Stimulated activated CD4-positive, alpha-beta T cell treated with anti-CD3 and anti-CD28 coated beads, Interleukin-2, amount 100 ng/mL, for 24 hours (primary cell): Measurements from ENCODE around the gene GPHA2.

Experiments
- DNase-seq, 2 donors: peaks; one replicate each; pipeline ENCODE4 v3.0.0-alpha.2; 2020

GPHA2 gene

DNA sequence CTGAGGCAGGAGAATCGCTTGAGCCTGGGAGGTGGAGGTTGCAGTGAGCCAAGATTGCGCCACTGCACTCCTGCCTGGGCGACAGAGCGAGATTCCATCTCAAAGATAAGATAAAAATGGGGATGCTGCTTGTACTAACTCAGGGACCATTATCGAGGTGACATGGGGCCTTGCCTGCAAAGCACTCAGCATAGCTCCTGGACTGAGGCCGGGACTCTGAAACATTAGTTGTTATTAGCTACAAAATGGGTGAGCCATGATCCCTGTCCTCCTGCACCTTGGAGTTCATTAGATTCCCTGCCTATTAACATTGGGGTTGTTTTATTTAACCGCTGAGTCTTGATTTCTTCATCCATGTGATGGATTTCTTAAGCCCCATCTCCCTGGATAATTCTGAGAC lies 6.1 kb downstream of the GPHA2 start:
- no peak for DNase-seq

GRCh38 chr11:64928957-64929356 lies 6.7 kb downstream of the GPHA2 start:
- DNase-seq: no peak

DNA sequence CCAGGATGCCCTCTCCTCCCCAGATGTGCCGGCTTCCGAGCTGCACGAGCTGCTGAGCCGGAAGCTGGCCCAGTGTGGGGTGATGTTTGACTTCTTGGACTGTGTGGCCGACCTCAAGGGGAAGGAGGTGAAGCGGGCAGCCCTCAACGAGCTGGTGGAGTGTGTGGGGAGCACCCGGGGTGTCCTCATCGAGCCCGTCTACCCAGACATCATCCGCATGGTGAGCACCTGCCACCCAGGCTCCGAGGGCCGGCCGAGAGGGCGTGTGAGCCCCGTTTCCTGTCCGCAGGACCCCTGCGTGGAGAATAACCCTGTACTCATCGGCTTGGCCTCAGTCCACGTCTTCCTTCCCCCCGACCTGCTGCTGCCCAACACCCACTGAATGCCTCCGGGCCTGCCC lies 9.0 kb downstream of the GPHA2 start:
- DNase-seq: no peak

- DNase-seq: no peak
Measured at GRCh38 chr11:64925536-64926436, 9.9 kb downstream of the GPHA2 start.

GRCh38 chr11:64924910-64925284 lies 10.8 kb downstream of the GPHA2 start:
- no peak for DNase-seq

DNA sequence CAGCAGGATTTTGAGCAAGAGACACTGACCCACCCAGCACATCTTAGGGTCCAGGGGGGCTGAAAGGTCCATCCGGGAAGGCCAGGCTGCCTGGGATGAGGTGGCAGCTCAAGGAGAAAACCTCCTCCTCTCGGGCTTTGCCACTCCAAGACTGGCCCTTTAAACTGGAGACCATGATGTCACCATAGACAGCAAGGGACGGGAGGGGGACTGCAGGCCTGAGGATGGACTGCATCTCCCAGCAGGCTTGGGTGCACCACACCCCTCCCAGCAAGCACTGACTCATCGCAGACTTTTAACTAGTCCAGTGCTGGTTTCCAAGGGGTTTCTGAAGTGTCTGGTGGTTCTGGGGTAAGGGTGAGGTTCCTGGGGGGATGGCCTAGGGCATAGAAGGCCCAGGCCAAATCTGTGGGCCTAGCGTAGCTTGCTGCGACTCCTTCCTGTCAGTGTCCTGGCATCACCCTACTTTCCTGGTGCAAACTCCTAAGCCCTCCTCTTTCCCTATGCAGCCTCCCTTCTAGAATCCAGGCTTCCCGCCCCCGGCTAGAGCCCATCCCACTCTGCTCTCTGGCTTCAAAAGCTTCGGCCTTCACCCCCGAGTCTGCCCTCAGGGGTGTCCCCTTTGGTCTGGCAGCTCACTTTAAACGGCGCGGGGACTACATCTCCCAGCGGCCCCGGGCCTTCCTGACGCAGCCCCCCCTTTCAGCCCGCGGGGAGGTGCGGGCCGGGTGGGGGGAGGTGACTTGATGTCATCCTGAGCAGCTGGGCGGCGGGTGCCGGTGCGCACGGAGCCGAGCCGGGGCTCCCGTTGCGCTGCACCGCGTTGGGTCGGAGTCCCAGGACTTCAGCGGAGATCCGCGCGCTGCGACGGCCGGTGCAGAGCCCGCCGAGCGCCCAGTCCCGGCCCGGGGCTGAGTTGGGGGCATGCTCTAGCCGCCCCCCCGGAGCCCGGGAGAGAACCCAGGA lies 11.5 kb downstream of the GPHA2 start, which contains the start of gene PPP2R5B:
TSS of gene PPP2R5B (plus strand) at position 746 of the 966 bp plus-strand sequence. CDS start 1,046 bp downstream, outside the sequence.
- DNase-seq: peak; percentile 87 to 91

GRCh38 chr11:64923151-64923661 lies 12.5 kb downstream of the GPHA2 start:
- DNase-seq: no peak

GRCh38 chr11:64921384-64921783 lies 14.3 kb downstream of the GPHA2 start:
- DNase-seq: no peak

GRCh38 chr11:64920124-64920523 lies 15.6 kb downstream of the GPHA2 start:
- no peak for DNase-seq

DNA sequence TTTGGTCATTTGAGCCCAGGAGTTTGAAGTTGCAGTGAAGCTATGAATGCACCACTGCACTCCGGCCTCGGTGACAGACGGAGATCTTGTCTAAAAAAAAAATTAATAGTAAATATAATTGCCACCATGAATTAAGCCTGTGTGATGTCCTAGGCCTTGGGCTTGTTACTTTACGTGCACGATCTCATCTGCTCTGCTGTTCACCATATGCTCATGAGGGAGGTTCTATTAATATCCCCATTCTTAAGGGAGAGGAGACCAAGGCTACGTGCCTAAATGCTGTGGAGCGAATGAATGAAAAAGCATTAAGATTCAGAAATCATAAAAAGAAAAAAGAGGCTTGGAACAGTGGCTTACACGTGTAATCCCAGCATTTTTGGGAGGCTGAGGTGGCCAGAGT lies 16.1 kb downstream of the GPHA2 start:
- no peak for DNase-seq

DNA sequence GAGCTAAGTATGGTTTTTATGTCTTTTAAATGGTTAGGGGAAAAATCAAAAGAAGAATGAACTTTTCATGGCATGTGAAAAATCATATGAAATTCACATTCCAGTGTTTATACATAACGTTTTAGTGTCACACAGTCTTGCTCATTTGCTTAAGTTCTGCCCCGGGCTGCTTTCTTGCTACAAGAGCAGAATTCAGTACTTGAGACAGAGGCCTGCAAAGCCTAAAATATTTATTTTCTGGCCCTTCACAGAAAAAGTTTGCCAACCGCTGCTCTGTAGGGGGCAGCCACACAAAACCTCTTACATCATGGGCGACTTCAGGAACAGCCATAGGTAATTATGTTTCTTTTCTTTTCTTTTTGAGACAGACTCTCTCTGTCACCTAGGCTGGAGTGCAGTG lies 17.7 kb downstream of the GPHA2 start:
- DNase-seq: no peak

GRCh38 chr11:64917663-64917995 lies 18.1 kb downstream of the GPHA2 start:
- no peak for DNase-seq

DNA sequence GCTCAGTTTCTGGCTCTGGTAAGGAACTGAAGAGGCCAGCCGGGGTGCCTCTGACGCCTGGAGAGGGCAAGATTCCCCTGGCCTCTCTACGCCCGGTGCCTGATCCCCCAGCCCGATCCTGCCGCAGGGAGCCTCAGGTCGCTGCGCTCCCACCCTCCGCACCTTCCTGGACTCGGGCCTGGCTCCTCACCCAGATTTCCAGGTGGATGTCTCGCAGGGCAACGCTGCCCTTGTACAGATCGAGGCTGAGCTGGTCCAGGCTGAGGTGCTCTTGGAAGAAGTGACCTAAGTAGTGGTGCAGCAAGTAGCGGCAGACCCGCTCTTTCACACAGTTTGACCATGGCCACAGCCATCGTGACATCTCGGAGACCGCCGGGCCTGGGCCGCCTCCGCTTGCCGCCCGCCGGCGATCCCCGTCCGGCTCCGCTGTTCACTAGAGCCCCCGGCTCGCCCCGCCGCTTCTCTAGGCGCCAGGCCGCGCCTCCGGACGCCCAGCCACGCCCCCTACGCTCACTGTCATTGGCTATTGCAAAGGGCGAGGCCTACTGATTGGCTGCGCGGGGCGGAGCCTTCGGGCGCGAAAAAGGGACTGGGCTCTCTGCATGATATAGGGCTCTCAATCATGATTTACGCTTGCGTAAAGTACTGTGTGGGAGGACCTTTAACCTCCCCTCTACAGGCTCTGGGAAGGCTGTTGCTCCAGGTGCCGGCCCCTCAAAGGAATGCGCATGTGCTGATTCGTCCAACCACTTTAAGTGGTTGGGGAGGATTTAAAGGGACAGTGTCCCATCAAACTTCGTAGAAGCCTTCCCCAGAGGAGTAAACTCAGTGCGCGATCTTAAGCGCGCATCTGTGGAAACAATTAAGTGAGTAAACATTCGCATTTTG lies 18.7 kb downstream of the GPHA2 start, which contains the start of gene ATG2A:
TSS of gene ATG2A (minus strand) at position 435 of the 888 bp plus-strand sequence. CDS start at position 361, 74 bp downstream.
- DNase-seq: peak; percentile 99

GRCh38 chr11:64916040-64916774 lies 19.5 kb downstream of the GPHA2 start:
- peak; percentile 24 to 41 for DNase-seq

DNA sequence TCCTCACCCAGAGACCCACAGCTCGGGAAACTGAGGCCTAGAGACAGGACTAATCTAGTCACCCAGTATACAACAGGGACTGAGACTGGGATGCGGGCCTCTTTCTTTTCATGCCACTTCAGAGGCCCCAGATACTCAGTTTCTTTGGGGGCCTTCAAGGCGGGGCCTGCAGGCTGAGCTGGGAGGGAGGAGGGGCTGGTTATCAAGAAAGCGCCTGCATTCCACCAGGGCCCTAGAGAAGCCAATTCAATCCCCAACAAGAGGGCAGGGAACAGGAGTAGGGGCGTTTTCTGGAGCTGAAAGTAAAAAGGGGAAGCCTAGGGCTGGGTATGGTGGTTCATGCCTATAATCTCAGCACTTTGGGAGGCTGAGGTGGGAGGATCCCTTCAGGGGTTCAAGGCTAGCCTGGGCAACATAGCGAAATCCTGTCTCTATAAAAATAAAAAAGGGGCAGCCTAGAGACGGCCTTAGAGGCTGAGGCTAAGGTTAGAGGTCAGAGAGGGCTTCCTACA lies 20.3 kb downstream of the GPHA2 start:
- no peak for DNase-seq

- DNase-seq: no peak
Measured at GRCh38 chr11:64914123-64914522, 21.6 kb downstream of the GPHA2 start.

- DNase-seq: no peak
Measured at GRCh38 chr11:64913171-64913727, 22.4 kb downstream of the GPHA2 start.

- DNase-seq: no peak
Measured at GRCh38 chr11:64911689-64912088, 24.0 kb downstream of the GPHA2 start.

GRCh38 chr11:64911142-64911541 lies 24.6 kb downstream of the GPHA2 start:
- no peak for DNase-seq

GRCh38 chr11:64910451-64911093 lies 25.1 kb downstream of the GPHA2 start:
- no peak for DNase-seq
